Measurements from ENCODE around the gene CCR2. TPM values are rescaled to one million over a fixed set of nuclear protein-coding genes. Genes with fewer than 3 reads are reported as not detected.

CCR2 gene
- total RNA-seq, 4 donors from 2014 or later = 0.89 to 1.8 (median 1.3) TPM; not detected in 1

GRCh38 chr3:46393011-46393410 is 39.1 kb downstream of the CCR2 start:
- TF ChIP-seq POLR2A (IDR thresholded peaks at IDR 0.05) = no peak
- no peak for TF ChIP-seq CTCF (IDR thresholded peaks at IDR 0.05)
- no peak overlapping the region for H3K4me3 ChIP-seq (ENCODE audit: low read depth, poor library complexity, severe bottlenecking)
- WGBS, 2 donors = 73 to 75% methylated on average over 2 of the region's 2 CpGs
- DNase-seq (ENCODE audit: low spot score in 2 of 2) = peak in 1 of 2 donors; percentile 52
- intact Hi-C loops (cut with DNase I; ENCODE audit: low total_unique reads) = no loop called here

- H3K4me3 ChIP-seq (ENCODE audit: low read depth, poor library complexity, severe bottlenecking) = no peak overlapping the region
- 75 to 77% methylated on average over 8 of the region's 8 CpGs for WGBS, 2 donors
- intact Hi-C loops (cut with DNase I; ENCODE audit: low total_unique reads) = no loop called here
- peak in 1 of 2 donors; percentile 45 for DNase-seq (ENCODE audit: low spot score in 2 of 2)
- TF ChIP-seq CTCF (IDR thresholded peaks at IDR 0.05) = no peak
- no peak for TF ChIP-seq POLR2A (IDR thresholded peaks at IDR 0.05)
Measured at GRCh38 chr3:46393554-46394434, 39.9 kb downstream of the CCR2 start.

GRCh38 chr3:46395210-46395661 is 41.3 kb downstream of the CCR2 start:
- DNase-seq (ENCODE audit: low spot score in 2 of 2) = peak in 1 of 2 donors; percentile 66
- whole genome bisulfite sequencing, 2 donors = 81 to 83% methylated on average over 6 of the region's 6 CpGs
- no peak overlapping the region for H3K4me3 ChIP-seq (ENCODE audit: low read depth, poor library complexity, severe bottlenecking)
- TF ChIP-seq POLR2A (IDR thresholded peaks at IDR 0.05) (no peak), CTCF (IDR thresholded peaks at IDR 0.05) (no peak)
- intact Hi-C loops (cut with DNase I; ENCODE audit: low total_unique reads) = no loop called here

- peak in 1 of 2 donors; percentile 60 for DNase-seq (ENCODE audit: low spot score in 2 of 2)
- TF ChIP-seq CTCF (IDR thresholded peaks at IDR 0.05) (no peak), POLR2A (IDR thresholded peaks at IDR 0.05) (no peak)
Measured at GRCh38 chr3:46395766-46396530, 42.0 kb downstream of the CCR2 start.

GRCh38 chr3:46397111-46397510 is 43.2 kb downstream of the CCR2 start:
- H3K4me3 ChIP-seq (ENCODE audit: low read depth, poor library complexity, severe bottlenecking) = no peak overlapping the region
- no peak for DNase-seq (ENCODE audit: low spot score in 2 of 2)
- WGBS, 2 donors = 60 to 72% methylated on average over 7 of the region's 7 CpGs
- intact Hi-C loops (cut with DNase I; ENCODE audit: low total_unique reads) = no loop called here
- TF ChIP-seq POLR2A (IDR thresholded peaks at IDR 0.05) (no peak), CTCF (IDR thresholded peaks at IDR 0.05) (no peak)

More at GRCh38 chr3:46395766-46396530, 42.0 kb downstream of the CCR2 start:
- no peak overlapping the region for H3K4me3 ChIP-seq (ENCODE audit: low read depth, poor library complexity, severe bottlenecking)
- intact Hi-C loops (cut with DNase I; ENCODE audit: low total_unique reads) = no loop called here
- WGBS, 2 donors = 71 to 80% methylated on average over 6 of the region's 6 CpGs
